Keratinocyte (primary cell): ENCODE data around the gene TBX6. TPM values are rescaled to one million over a fixed set of nuclear protein-coding genes. Genes with fewer than 3 reads are reported as not detected.

Experiments used
- DNase-seq: peaks from one replicate; pipeline ENCODE4 v3.0.0-alpha.2; 2011; ENCODE audit warnings: low read depth, missing footprints, low spot score
- FAIRE-seq: peaks from 2 replicates; lab custom pipeline; 2011; peaks lifted over from hg19 to GRCh38; lab: Jason Lieb, UNC
- H2AFZ ChIP-seq: 2 replicates; pipeline ENCODE4 v1.6.0; 2012; ENCODE audit warnings: low read length, control low read depth, inconsistent platforms; ENCODE audit not compliant: control insufficient read depth
- H3K27ac ChIP-seq: 2 replicates; pipeline ENCODE4 v1.5.1; 2011; ENCODE audit warnings: low read length; ENCODE audit not compliant: control insufficient read depth, insufficient read depth
- H3K27me3 ChIP-seq: 3 replicates; pipeline ENCODE4 v1.6.0; 2011; ENCODE audit warnings: low read length; ENCODE audit not compliant: control insufficient read depth, insufficient read depth; ENCODE audit errors: extremely low read depth
- H3K36me3 ChIP-seq, 2 experiments: 2 replicates in 1 of 2; 3 replicates in 1 of 2; pipeline ENCODE4 v1.5.1; 2011; ENCODE audit warnings: low read length in 2 of 2, mild to moderate bottlenecking in 1 of 2; ENCODE audit not compliant: control insufficient read depth in 2 of 2, insufficient read depth in 2 of 2; ENCODE audit errors: extremely low read depth in 1 of 2
- H3K4me1 ChIP-seq: 3 replicates; pipeline ENCODE4 v1.5.1; 2011; ENCODE audit warnings: low read length; ENCODE audit not compliant: control insufficient read depth, insufficient read depth; ENCODE audit errors: extremely low read depth
- H3K4me2 ChIP-seq: 3 replicates; pipeline ENCODE4 v1.6.0; 2011; ENCODE audit warnings: low read depth, low read length; ENCODE audit not compliant: control insufficient read depth, insufficient read depth; ENCODE audit errors: extremely low read depth
- H3K4me3 ChIP-seq, 3 experiments: fragments of 200-600 bp in 1 of 3; sonication (generic) in 1 of 3; 2 replicates in 2 of 3; 3 replicates in 1 of 3; pipeline ENCODE4 v1.5.1; 2011 to 2016; ENCODE audit warnings: low read length in 3 of 3, mild to moderate bottlenecking in 3 of 3, control low read depth in 2 of 3, inconsistent platforms in 1 of 3, low read depth in 1 of 3, mixed read lengths in 1 of 3, mixed run types in 1 of 3, moderate library complexity in 1 of 3; ENCODE audit not compliant: control insufficient read depth in 2 of 3, insufficient read depth in 2 of 3; ENCODE audit errors: extremely low read depth in 1 of 3
- H3K79me2 ChIP-seq: 2 replicates; pipeline ENCODE4 v1.6.0; 2012; ENCODE audit warnings: low read length; ENCODE audit not compliant: control insufficient read depth, insufficient read depth
- H3K9ac ChIP-seq: 3 replicates; pipeline ENCODE4 v1.6.0; 2011; ENCODE audit warnings: low read length; ENCODE audit not compliant: control insufficient read depth, insufficient read depth; ENCODE audit errors: extremely low read depth
- H3K9me1 ChIP-seq: 3 replicates; pipeline ENCODE4 v1.6.0; 2011; ENCODE audit warnings: low read length; ENCODE audit not compliant: control insufficient read depth, insufficient read depth; ENCODE audit errors: extremely low read depth
- H3K9me3 ChIP-seq: 2 replicates; pipeline ENCODE4 v1.5.1; 2012; ENCODE audit warnings: low read depth, low read length; ENCODE audit not compliant: control insufficient read depth
- H4K20me1 ChIP-seq: 3 replicates; pipeline ENCODE4 v1.6.0; 2011; ENCODE audit warnings: low read length; ENCODE audit not compliant: control insufficient read depth, insufficient read depth; ENCODE audit errors: extremely low read depth
- CTCF ChIP-seq, 3 experiments: IDR thresholded peaks in 1 of 3; conservative IDR thresholded peaks in 1 of 3; optimal IDR thresholded peaks in 1 of 3; 2 replicates in 2 of 3; 3 replicates in 1 of 3; pipeline versions ENCODE3 to v1.5.1; 2011; ENCODE audit warnings: low read length in 3 of 3, mild to moderate bottlenecking in 3 of 3, moderate library complexity in 2 of 3, control low read depth in 1 of 3, inconsistent platforms in 1 of 3; ENCODE audit not compliant: insufficient read depth in 2 of 3; ENCODE audit errors: extremely low read depth in 1 of 3
- EZH2 ChIP-seq: IDR thresholded peaks from one replicate; pipeline ENCODE4 v1.6.1; 2012; ENCODE audit warnings: inconsistent platforms, mild to moderate bottlenecking, low read length, moderate library complexity
- dilution Hi-C: fragments of 300-500 bp; cut with MboI; formaldehyde crosslinking; loops from one replicate; pipeline ENCODE4 v1.7.0; 2020; ENCODE audit warnings: low sequenced_read_pairs; ENCODE audit not compliant: extremely low pct_ligation_motif_present
- polyA plus RNA-seq, 5 experiments: library from polyadenylated mRNA; depleted of rRNA in 3 of 5; stranded (reverse) in 3 of 5; stranded (forward) in 1 of 5; unstranded in 1 of 5; fragments of >200 nt; gene quantifications; 1 replicate in 1 of 5; 2 replicates in 3 of 5; 3 replicates in 1 of 5; pipeline versions ENCODE4 v1.2.1 to v1.2.3, GENCODE V29; 2011 to 2012; ENCODE audit warnings: missing spikeins in 2 of 5, low read depth in 1 of 5, low replicate concordance in 1 of 5

TBX6 gene
- polyA plus RNA-seq, 1 donor (not counting 4 experiments of a cell fraction or from before 2014, with no cell fraction given), result 0.18 TPM

- H3K4me3 ChIP-seq, result peak overlapping the region; percentile 81 to 87 (median 83)
- H4K20me1 ChIP-seq, result peaks cover 32% of the 10 kb centered on the region
- H3K79me2 ChIP-seq, result peaks cover 45% of the 10 kb centered on the region
- H2AFZ ChIP-seq, result peak overlapping the region; percentile 58
- no peak for TF ChIP-seq CTCF (optimal IDR thresholded peaks at IDR 0.05 in 1 of 3, IDR thresholded peaks at IDR 0.05 in 1 of 3, conservative IDR thresholded peaks at IDR 0.05 in 1 of 3; ENCODE audit: extremely low read depth in 1 of 3, insufficient read depth in 2 of 3, low read length in 3 of 3)
- H3K27me3 ChIP-seq, result no peaks in the 10 kb centered on the region
- peaks cover 35% of the 10 kb centered on the region for H3K4me1 ChIP-seq
- H3K4me2 ChIP-seq, result peak overlapping the region; percentile 96
- H3K9me1 ChIP-seq, result no peaks in the 10 kb centered on the region
- H3K27ac ChIP-seq, result peak overlapping the region; percentile 92
- peaks cover 27 to 31% of the 10 kb centered on the region in 2 experiments for H3K36me3 ChIP-seq
- peak overlapping the region; percentile 95 for H3K9ac ChIP-seq
- H3K9me3 ChIP-seq, result no peaks in the 10 kb centered on the region
- FAIRE-seq, result no peak
- DNase-seq, result no peak
- dilution Hi-C loops, result no loop called here
Measured at GRCh38 chr16:30064729-30065101, 27.0 kb downstream of the TBX6 start.

- Histone ChIP-seq H3K36me3 (peaks cover 21 to 25% of the 10 kb centered on the region in 2 experiments), H3K27ac (peak overlapping the region; percentile 92), H3K27me3 (no peaks in the 10 kb centered on the region), H2AFZ (peak overlapping the region; percentile 60), H3K9me3 (no peaks in the 10 kb centered on the region), H3K9ac (peak overlapping the region; percentile 95), H3K4me2 (peak overlapping the region; percentile 96), H3K9me1 (no peaks in the 10 kb centered on the region), H3K4me1 (peaks cover 30% of the 10 kb centered on the region), H3K4me3 (peak overlapping the region; percentile 81 to 87 (median 83)), H4K20me1 (peaks cover 26% of the 10 kb centered on the region), H3K79me2 (peaks cover 39% of the 10 kb centered on the region)
- DNase-seq (no peak), FAIRE-seq (no peak)
- TF ChIP-seq EZH2, result no peak
- TF ChIP-seq CTCF (optimal IDR thresholded peaks at IDR 0.05 in 1 of 3, IDR thresholded peaks at IDR 0.05 in 1 of 3, conservative IDR thresholded peaks at IDR 0.05 in 1 of 3; ENCODE audit: extremely low read depth in 1 of 3, insufficient read depth in 2 of 3, low read length in 3 of 3), result peak in 2 of 3 experiments; percentile 35 to 71
- dilution Hi-C loops, result no loop called here
Measured at GRCh38 chr16:30063893-30064728, 27.6 kb downstream of the TBX6 start.
